H7 (cell line): ENCODE measurements around the gene OGA. TPM values are rescaled to one million over a fixed set of nuclear protein-coding genes. Genes with fewer than 3 reads are reported as not detected.

ENCODE experiments used
- DNase-seq: peaks from one replicate; pipeline ENCODE4 v3.0.0; 2012
- H3K27me3 ChIP-seq: 2 replicates; pipeline ENCODE4 v1.6.0; 2011; ENCODE audit warnings: mild to moderate bottlenecking, low read length; ENCODE audit not compliant: control insufficient read depth, insufficient read depth
- H3K36me3 ChIP-seq: replicated peaks from 2 replicates; pipeline ENCODE4 v1.5.1; 2011; ENCODE audit warnings: low read length; ENCODE audit not compliant: control insufficient read depth, insufficient read depth
- H3K4me3 ChIP-seq: 2 replicates; pipeline ENCODE4 v1.5.1; 2011; ENCODE audit warnings: low read depth, mild to moderate bottlenecking, control low read depth, low read length, moderate library complexity; ENCODE audit not compliant: insufficient read depth
- total RNA-seq: library from RNA; depleted of rRNA; stranded (reverse); fragments of >200 nt; shearing (Covaris generic); gene quantifications from 2 replicates; pipeline ENCODE4 v1.2.3, GENCODE V29; 2014

The OGA gene
- total RNA-seq, 1 experiment from 2014 or later: 56.3 TPM

GRCh38 chr10:101840741-101841453, 22.7 kb upstream of the OGA start:
- Histone ChIP-seq H3K27me3 (peaks cover 19% of the 10 kb centered on the region), H3K4me3 (peak overlapping the region; percentile 63; the same call in 1 of the 2 replicates), H3K36me3 (no peaks in the 10 kb centered on the region)
- DNase-seq: peak; percentile 94

- DNase-seq: peak; percentile 83
- Histone ChIP-seq H3K36me3 (no peaks in the 10 kb centered on the region), H3K27me3 (peaks cover 19% of the 10 kb centered on the region), H3K4me3 (peak overlapping the region; percentile 63)
Observed at GRCh38 chr10:101840102-101840684, 21.9 kb upstream of the OGA start.

- peak overlapping the region; percentile 63 for H3K4me3 ChIP-seq
- peak; percentile 95 for DNase-seq
- H3K27me3 ChIP-seq: peaks cover 19% of the 10 kb centered on the region
- no peaks in the 10 kb centered on the region for H3K36me3 ChIP-seq
Observed at GRCh38 chr10:101839416-101840063, 21.3 kb upstream of the OGA start.

- DNase-seq: no peak
- no peak overlapping the region for H3K4me3 ChIP-seq
- no peaks in the 10 kb centered on the region for H3K36me3 ChIP-seq
- peaks cover 19% of the 10 kb centered on the region for H3K27me3 ChIP-seq
Observed at GRCh38 chr10:101839002-101839401, 20.8 kb upstream of the OGA start.

- Histone ChIP-seq H3K27me3 (peaks cover 19% of the 10 kb centered on the region), H3K36me3 (no peaks in the 10 kb centered on the region), H3K4me3 (no peak overlapping the region)
- DNase-seq: no peak
Observed at GRCh38 chr10:101838416-101838970, 20.2 kb upstream of the OGA start.

GRCh38 chr10:101837748-101838147, 19.5 kb upstream of the OGA start:
- no peak for DNase-seq

GRCh38 chr10:101835362-101835761, 17.1 kb upstream of the OGA start:
- H3K27me3 ChIP-seq: no peaks in the 10 kb centered on the region
- no peak overlapping the region for H3K4me3 ChIP-seq
- no peaks in the 10 kb centered on the region for H3K36me3 ChIP-seq
- peak; percentile 45 for DNase-seq

More at GRCh38 chr10:101837748-101838147, 19.5 kb upstream of the OGA start:
- no peaks in the 10 kb centered on the region for H3K36me3 ChIP-seq
- H3K4me3 ChIP-seq: no peak overlapping the region
- peaks cover 13% of the 10 kb centered on the region for H3K27me3 ChIP-seq

GRCh38 chr10:101834341-101834740, 16.1 kb upstream of the OGA start:
- no peak overlapping the region for H3K4me3 ChIP-seq
- peak; percentile 25 for DNase-seq
- no peaks in the 10 kb centered on the region for H3K27me3 ChIP-seq
- no peaks in the 10 kb centered on the region for H3K36me3 ChIP-seq

- Histone ChIP-seq H3K27me3 (no peaks in the 10 kb centered on the region; the same call in 1 of the 2 replicates), H3K36me3 (no peaks in the 10 kb centered on the region), H3K4me3 (no peak overlapping the region)
- no peak for DNase-seq
Observed at GRCh38 chr10:101833466-101833865, 15.2 kb upstream of the OGA start.

GRCh38 chr10:101832325-101832771, 14.1 kb upstream of the OGA start:
- Histone ChIP-seq H3K4me3 (no peak overlapping the region), H3K27me3 (no peaks in the 10 kb centered on the region; the same call in 1 of the 2 replicates), H3K36me3 (no peaks in the 10 kb centered on the region)
- DNase-seq: peak; percentile 40

GRCh38 chr10:101831169-101831811, 13.0 kb upstream of the OGA start:
- no peak for DNase-seq
- Histone ChIP-seq H3K4me3 (peak overlapping the region; percentile 61), H3K27me3 (no peaks in the 10 kb centered on the region; the same call in 1 of the 2 replicates), H3K36me3 (no peaks in the 10 kb centered on the region)

GRCh38 chr10:101830322-101831168, 12.3 kb upstream of the OGA start:
- Histone ChIP-seq H3K4me3 (peak overlapping the region; percentile 61), H3K27me3 (no peaks in the 10 kb centered on the region; the same call in 1 of the 2 replicates), H3K36me3 (no peaks in the 10 kb centered on the region)
- peak; percentile 93 for DNase-seq

GRCh38 chr10:101829561-101830315, 11.5 kb upstream of the OGA start:
- no peaks in the 10 kb centered on the region for H3K36me3 ChIP-seq
- H3K27me3 ChIP-seq: no peaks in the 10 kb centered on the region; the same call in 1 of the 2 replicates
- peak overlapping the region; percentile 61 for H3K4me3 ChIP-seq
- DNase-seq: peak; percentile 99
